ENCODE measurements around the gene MYBPH. TPM values are rescaled to one million over a fixed set of nuclear protein-coding genes. Genes with fewer than 3 reads are reported as not detected.

MYBPH gene
- total RNA-seq, 1 experiment from 2014 or later: not detected

- Histone ChIP-seq H3K18ac (ENCODE audit: insufficient read length, low read depth, low read length) (no peak overlapping the region), H2AFZ (ENCODE audit: low read length) (no peak overlapping the region), H3K23me2 (ENCODE audit: insufficient read length, low read depth, low read length, poor library complexity, severe bottlenecking) (no peaks in the 10 kb centered on the region)
Observed at GRCh38 chr1:203148127-203148526, 27.5 kb downstream of the MYBPH start.

More at GRCh38 chr1:203148127-203148526, 27.5 kb downstream of the MYBPH start:
- Mint-ChIP-seq H3K4me1 (peaks cover 75 to 93% of the 10 kb centered on the region in 2 experiments), H3K9me3 (peaks cover 2 to 4% of the 10 kb centered on the region in 2 experiments; a peak in 3 of 5 replicates), H3K36me3 (ENCODE audit: insufficient read depth in 1 of 3, low read depth in 3 of 3) (peaks cover 0 to 5% (median 2%) of the 10 kb centered on the region in 3 experiments; a peak in 3 of 7 replicates), H3K4me3 (no peak overlapping the region), H3K27me3 (ENCODE audit: low read depth) (no peaks in the 10 kb centered on the region; the same call in none of the 2 replicates), H3K27ac (peak overlapping the region in 1 of 3 experiments; percentile 55; a peak in 1 of 7 replicates)
- Histone ChIP-seq H2BK12ac (ENCODE audit: insufficient read length, low read depth, low read length) (no peak overlapping the region), H2AK5ac (ENCODE audit: insufficient read length, low read length) (no peak overlapping the region), H2BK120ac (ENCODE audit: low read depth, low read length, poor library complexity, severe bottlenecking) (no peak overlapping the region), H4K91ac (ENCODE audit: insufficient read length, low read depth, low read length) (no peak overlapping the region), H2BK15ac (ENCODE audit: low read depth, low read length) (no peak overlapping the region), H3K79me1 (ENCODE audit: insufficient read depth, low read depth, low read length, poor library complexity, severe bottlenecking) (no peaks in the 10 kb centered on the region), H2BK20ac (ENCODE audit: low read depth, low read length, poor library complexity, severe bottlenecking) (no peak overlapping the region), H2BK5ac (ENCODE audit: insufficient read length, low read length) (no peak overlapping the region), H3K56ac (ENCODE audit: insufficient read length, low read depth, low read length) (no peak overlapping the region), H4K5ac (ENCODE audit: insufficient read length, low read depth, low read length) (no peak overlapping the region), H3K9ac (ENCODE audit: extremely low read depth, insufficient read length, low read length) (no peak overlapping the region), H4K8ac (replicated peaks; ENCODE audit: insufficient read length, low read depth, low read length) (no peak overlapping the region), H3T11ph (ENCODE audit: low read length) (no peak overlapping the region), H4K20me1 (ENCODE audit: control insufficient read depth, insufficient read depth, insufficient read length) (no peaks in the 10 kb centered on the region), H3K27ac (ENCODE audit: insufficient read length, low read depth, low read length) (no peak overlapping the region), H3K9me3 (ENCODE audit: control insufficient read depth, low read depth, low read length) (no peaks in the 10 kb centered on the region), H3K4ac (ENCODE audit: low read depth, low read length) (no peak overlapping the region), H3K4me2 (ENCODE audit: insufficient read depth, insufficient read length, low read length) (no peak overlapping the region), H3K79me2 (ENCODE audit: insufficient read depth, low read length) (no peaks in the 10 kb centered on the region), H3K27me3 (ENCODE audit: insufficient read depth, low read length) (no peaks in the 10 kb centered on the region), H3K23ac (ENCODE audit: insufficient read length, low read depth, low read length) (no peak overlapping the region), H3K4me1 (ENCODE audit: insufficient read depth, low read length) (peaks cover 17% of the 10 kb centered on the region; the same call in 1 of the 2 replicates), H3K14ac (ENCODE audit: insufficient read depth, low read length) (no peak overlapping the region)
- WGBS (ENCODE audit: extremely low coverage, insufficient read length, low lambda C conversion rate): no CpG with 5 or more reads among the region's 5 CpGs
- TF ChIP-seq, protein P1, sequence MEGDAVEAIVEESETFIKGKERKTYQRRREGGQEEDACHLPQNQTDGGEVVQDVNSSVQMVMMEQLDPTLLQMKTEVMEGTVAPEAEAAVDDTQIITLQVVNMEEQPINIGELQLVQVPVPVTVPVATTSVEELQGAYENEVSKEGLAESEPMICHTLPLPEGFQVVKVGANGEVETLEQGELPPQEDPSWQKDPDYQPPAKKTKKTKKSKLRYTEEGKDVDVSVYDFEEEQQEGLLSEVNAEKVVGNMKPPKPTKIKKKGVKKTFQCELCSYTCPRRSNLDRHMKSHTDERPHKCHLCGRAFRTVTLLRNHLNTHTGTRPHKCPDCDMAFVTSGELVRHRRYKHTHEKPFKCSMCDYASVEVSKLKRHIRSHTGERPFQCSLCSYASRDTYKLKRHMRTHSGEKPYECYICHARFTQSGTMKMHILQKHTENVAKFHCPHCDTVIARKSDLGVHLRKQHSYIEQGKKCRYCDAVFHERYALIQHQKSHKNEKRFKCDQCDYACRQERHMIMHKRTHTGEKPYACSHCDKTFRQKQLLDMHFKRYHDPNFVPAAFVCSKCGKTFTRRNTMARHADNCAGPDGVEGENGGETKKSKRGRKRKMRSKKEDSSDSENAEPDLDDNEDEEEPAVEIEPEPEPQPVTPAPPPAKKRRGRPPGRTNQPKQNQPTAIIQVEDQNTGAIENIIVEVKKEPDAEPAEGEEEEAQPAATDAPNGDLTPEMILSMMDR (conservative IDR thresholded peaks at IDR 0.05): peak; percentile 61
- DNase-seq: peak; percentile 63

All from H9 (cell line).